Raji (cell line): ENCODE measurements around the gene RFTN1.

Source experiments
- POLR2A ChIP-seq: IDR thresholded peaks from 2 replicates; pipeline ENCODE4 v1.6.1; 2011; ENCODE audit warnings: low read depth, low read length, control low read depth; ENCODE audit not compliant: insufficient read depth

The RFTN1 gene

GRCh38 chr3:16406166-16406565 lies 107.3 kb downstream of the RFTN1 start:
- no peak for TF ChIP-seq POLR2A

GRCh38 chr3:16404349-16404895 lies 109.1 kb downstream of the RFTN1 start:
- TF ChIP-seq POLR2A: no peak

GRCh38 chr3:16402451-16402850 lies 111.0 kb downstream of the RFTN1 start:
- TF ChIP-seq POLR2A: no peak

GRCh38 chr3:16401273-16401672 lies 112.2 kb downstream of the RFTN1 start:
- TF ChIP-seq POLR2A: no peak

GRCh38 chr3:16400106-16400931 lies 113.2 kb downstream of the RFTN1 start:
- TF ChIP-seq POLR2A: no peak

- TF ChIP-seq POLR2A: no peak
Measured at GRCh38 chr3:16399473-16399872, 114.0 kb downstream of the RFTN1 start.

- TF ChIP-seq POLR2A: no peak
Measured at GRCh38 chr3:16398648-16399047, 114.9 kb downstream of the RFTN1 start.

GRCh38 chr3:16396202-16396601 lies 117.3 kb downstream of the RFTN1 start:
- no peak for TF ChIP-seq POLR2A

- no peak for TF ChIP-seq POLR2A
Measured at GRCh38 chr3:16395212-16395611, 118.3 kb downstream of the RFTN1 start.

- no peak for TF ChIP-seq POLR2A
Measured at GRCh38 chr3:16394639-16395038, 118.9 kb downstream of the RFTN1 start.

- no peak for TF ChIP-seq POLR2A
Measured at GRCh38 chr3:16392717-16393116, 120.8 kb downstream of the RFTN1 start.

GRCh38 chr3:16392065-16392464 lies 121.4 kb downstream of the RFTN1 start:
- no peak for TF ChIP-seq POLR2A

GRCh38 chr3:16390581-16390980 lies 122.9 kb downstream of the RFTN1 start:
- TF ChIP-seq POLR2A: no peak

- TF ChIP-seq POLR2A: no peak
Measured at GRCh38 chr3:16388850-16389441, 124.6 kb downstream of the RFTN1 start.

- no peak for TF ChIP-seq POLR2A
Measured at GRCh38 chr3:16386561-16386960, 126.9 kb downstream of the RFTN1 start.

GRCh38 chr3:16385151-16385550 lies 128.3 kb downstream of the RFTN1 start:
- no peak for TF ChIP-seq POLR2A
